Sigmoid colon (tissue), 7 donors: ENCODE data around the gene DUSP9. TPM values are rescaled to one million over a fixed set of nuclear protein-coding genes. Genes with fewer than 3 reads are reported as not detected.

ENCODE experiments used
- DNase-seq: peaks from one replicate; pipeline ENCODE4 v3.0.0-alpha.2; 2019
- H3K27ac ChIP-seq, 4 donors: fragments of 200-600 bp; sonication (generic); one replicate each; pipeline ENCODE4 v1.5.1; 2016 to 2019; ENCODE audit warnings: mild to moderate bottlenecking in 1 of 4
- H3K27me3 ChIP-seq, 3 donors: fragments of 200-600 bp; sonication (generic); one replicate each; pipeline ENCODE4 v1.5.1; 2019; ENCODE audit warnings: mild to moderate bottlenecking in 1 of 3
- H3K36me3 ChIP-seq, 4 donors: fragments of 200-600 bp; sonication (generic); one replicate each; pipeline ENCODE4 v1.5.1; 2016 to 2019
- H3K4me1 ChIP-seq, 4 donors: fragments of 200-600 bp; sonication (generic); one replicate each; pipeline ENCODE4 v1.5.1; 2017 to 2019
- H3K4me3 ChIP-seq, 4 donors: fragments of 200-600 bp; sonication (generic); one replicate each; pipeline ENCODE4 v1.5.1; 2017 to 2019; ENCODE audit warnings: mild to moderate bottlenecking in 2 of 4, moderate library complexity in 1 of 4
- H3K9me3 ChIP-seq, 4 donors: fragments of 200-600 bp in 3 of 4; sonication (generic) in 3 of 4; one replicate each; pipeline versions ENCODE4 v1.5.1 to v1.6.1; 2013 to 2019
- CTCF ChIP-seq, 4 experiments: fragments of 450-650 bp in 3 of 4; fragments of 200-600 bp in 1 of 4; IDR thresholded peaks; one replicate each; pipeline ENCODE4 v1.5.1; 2016 to 2019; ENCODE audit warnings: antibody characterized with exemption in 4 of 4, mild to moderate bottlenecking in 3 of 4, moderate library complexity in 2 of 4
- EP300 ChIP-seq, 4 donors: sonication (generic); formaldehyde crosslinking; IDR thresholded peaks; one replicate each; pipeline ENCODE4 v1.6.1; 2017; ENCODE audit warnings: antibody characterized with exemption in 4 of 4
- POLR2A ChIP-seq, 2 donors: fragments of 450-650 bp; IDR thresholded peaks; one replicate each; pipeline ENCODE4 v1.6.1; 2016; ENCODE audit warnings: antibody characterized with exemption in 2 of 2, mild to moderate bottlenecking in 2 of 2, moderate library complexity in 2 of 2
- POLR2AphosphoS5 ChIP-seq, 4 donors: sonication (generic); formaldehyde crosslinking; IDR thresholded peaks; one replicate each; pipeline ENCODE4 v1.6.1; 2017; ENCODE audit warnings: antibody characterized with exemption in 4 of 4
- WGBS, 2 donors: extraction: QIAGEN DNeasy Blood & Tissue Kit; methylation state at CpG; one replicate each; pipeline ENCODE4 v1.1.7; 2013; 5-methylcytosine and 5-hydroxymethylcytosine counted together
- intact Hi-C: fragments of 100-400 bp; cut with DNase I; formaldehyde crosslinking; loops from one replicate; pipeline ENCODE4 v1.15.1; 2023
- polyA plus RNA-seq, 3 donors: library from polyadenylated mRNA; stranded (reverse); fragments of 200-250 nt; gene quantifications; one replicate each; pipeline ENCODE4 v1.2.3, GENCODE V29; 2013
- total RNA-seq, 4 donors: library from RNA; depleted of rRNA; stranded (reverse); fragments of >200 nt; gene quantifications; one replicate each; pipeline ENCODE4 v1.1.0, GENCODE V29; 2016
- donor health status: healthy with polysubstance abuse.
- donor health status: Bipolar disorder and iron deficiency.
- donor health status: healthy.

DUSP9 gene
- total and polyA plus RNA-seq, 7 donors, result 0.06 TPM; not detected in 6

GRCh38 chrX:153606503-153606902 is 40.5 kb upstream of the DUSP9 start:
- H3K27me3 ChIP-seq, result peaks cover 0 to 3% (median 0%) of the 10 kb centered on the region in 3 donors
- DNase-seq, result peak; percentile 9
- no peaks in the 10 kb centered on the region for H3K36me3 ChIP-seq
- H3K4me3 ChIP-seq, result no peak overlapping the region
- H3K27ac ChIP-seq, result no peak overlapping the region
- 89 to 90% methylated on average over 23 of the region's 23 CpGs for WGBS, 2 donors
- H3K4me1 ChIP-seq, result peaks cover 0 to 13% (median 2%) of the 10 kb centered on the region in 4 donors
- H3K9me3 ChIP-seq, result no peaks in the 10 kb centered on the region
- intact Hi-C loops, result no loop called here
- no peak for TF ChIP-seq CTCF (IDR thresholded peaks at IDR 0.05)
- no peak for TF ChIP-seq POLR2AphosphoS5 (IDR thresholded peaks at IDR 0.05)
- TF ChIP-seq POLR2A (IDR thresholded peaks at IDR 0.05), result no peak
- no peak for TF ChIP-seq EP300 (IDR thresholded peaks at IDR 0.05)

GRCh38 chrX:153608376-153608775 is 38.6 kb upstream of the DUSP9 start:
- peaks cover 0 to 13% (median 2%) of the 10 kb centered on the region in 4 donors for H3K4me1 ChIP-seq
- H3K4me3 ChIP-seq, result no peak overlapping the region
- intact Hi-C loops, result no loop called here
- no peaks in the 10 kb centered on the region for H3K36me3 ChIP-seq
- no peak overlapping the region for H3K27ac ChIP-seq
- WGBS, 2 donors, result 46 to 58% methylated on average over 2 of the region's 2 CpGs
- TF ChIP-seq CTCF (IDR thresholded peaks at IDR 0.05), result no peak
- TF ChIP-seq POLR2AphosphoS5 (IDR thresholded peaks at IDR 0.05), result no peak
- no peak for TF ChIP-seq POLR2A (IDR thresholded peaks at IDR 0.05)
- TF ChIP-seq EP300 (IDR thresholded peaks at IDR 0.05), result no peak
- H3K9me3 ChIP-seq, result no peaks in the 10 kb centered on the region
- peaks cover 0 to 3% (median 0%) of the 10 kb centered on the region in 3 donors for H3K27me3 ChIP-seq
- DNase-seq, result no peak

DNA sequence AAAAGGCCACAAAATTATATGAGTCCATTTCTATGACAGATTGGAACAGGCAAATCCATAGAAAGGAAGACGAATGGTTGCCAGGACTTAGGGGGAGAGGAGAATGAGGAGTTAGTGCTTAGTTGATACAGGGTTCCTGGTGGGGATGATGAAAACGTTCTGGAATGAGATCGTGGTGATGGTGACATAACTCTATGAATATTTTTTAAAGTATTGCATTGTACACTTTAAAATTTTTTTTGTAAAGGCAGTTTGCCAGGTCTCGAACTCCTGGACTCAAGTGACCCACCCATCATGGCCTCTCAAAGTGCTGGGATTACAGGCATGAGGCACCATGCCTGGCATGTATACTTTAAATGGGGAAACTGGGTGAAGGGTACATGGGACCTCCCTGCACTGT is 38.2 kb upstream of the DUSP9 start:
- no peaks in the 10 kb centered on the region for H3K36me3 ChIP-seq
- peaks cover 0 to 13% (median 2%) of the 10 kb centered on the region in 4 donors for H3K4me1 ChIP-seq
- no peak for TF ChIP-seq POLR2A (IDR thresholded peaks at IDR 0.05)
- no peak for TF ChIP-seq CTCF (IDR thresholded peaks at IDR 0.05)
- TF ChIP-seq POLR2AphosphoS5 (IDR thresholded peaks at IDR 0.05), result no peak
- TF ChIP-seq EP300 (IDR thresholded peaks at IDR 0.05), result no peak
- no peaks in the 10 kb centered on the region for H3K9me3 ChIP-seq
- peaks cover 0 to 3% (median 0%) of the 10 kb centered on the region in 3 donors for H3K27me3 ChIP-seq
- no peak for DNase-seq
- WGBS, 2 donors, result 66 to 85% methylated on average over 4 of the region's 4 CpGs
- H3K27ac ChIP-seq, result no peak overlapping the region
- H3K4me3 ChIP-seq, result no peak overlapping the region
- intact Hi-C loops, result no loop called here

GRCh38 chrX:153609917-153610835 is 36.8 kb upstream of the DUSP9 start:
- intact Hi-C loops, result loop anchor here (1.0 to 5.0 kb wide), 2 partner anchors 58 to 97 kb away; no protein-coding TSS in a partner anchor
- Histone ChIP-seq H3K27ac (peak overlapping the region in 2 of 4 donors; percentile 19 to 41), H3K27me3 (peaks cover 0 to 3% (median 0%) of the 10 kb centered on the region in 3 donors), H3K36me3 (no peaks in the 10 kb centered on the region), H3K4me3 (peak overlapping the region; percentile 23 to 53 (median 45)), H3K4me1 (peaks cover 0 to 13% (median 2%) of the 10 kb centered on the region in 4 donors), H3K9me3 (no peaks in the 10 kb centered on the region)
- TF ChIP-seq CTCF (IDR thresholded peaks at IDR 0.05) (peak; percentile 42 to 71 (median 56)), POLR2AphosphoS5 (IDR thresholded peaks at IDR 0.05) (no peak)
- peak; percentile 84 for DNase-seq
- 6 to 8% methylated on average over 62 to 63 of the region's 63 CpGs for WGBS, 2 donors
